Activated naive CD8-positive, alpha-beta T cell (primary cell): ENCODE measurements around the gene CANT1.

ENCODE experiments used
- H3K27ac Mint-ChIP-seq: one replicate; pipeline ENCODE4 v1.8.0; 2021; ENCODE audit warnings: mixed read lengths
- H3K27me3 Mint-ChIP-seq: one replicate; pipeline ENCODE4 v1.8.0; 2021; ENCODE audit warnings: mixed read lengths
- H3K36me3 Mint-ChIP-seq: one replicate; pipeline ENCODE4 v1.8.0; 2021; ENCODE audit warnings: mixed read lengths
- H3K4me1 Mint-ChIP-seq: one replicate; pipeline ENCODE4 v1.8.0; 2021; ENCODE audit warnings: low read depth, mixed read lengths
- H3K4me3 Mint-ChIP-seq: one replicate; pipeline ENCODE4 v1.8.0; 2021; ENCODE audit warnings: mild to moderate bottlenecking, mixed read lengths
- H3K9me3 Mint-ChIP-seq: one replicate; pipeline ENCODE4 v1.8.0; 2021; ENCODE audit warnings: low read depth, mixed read lengths

CANT1 gene

DNA sequence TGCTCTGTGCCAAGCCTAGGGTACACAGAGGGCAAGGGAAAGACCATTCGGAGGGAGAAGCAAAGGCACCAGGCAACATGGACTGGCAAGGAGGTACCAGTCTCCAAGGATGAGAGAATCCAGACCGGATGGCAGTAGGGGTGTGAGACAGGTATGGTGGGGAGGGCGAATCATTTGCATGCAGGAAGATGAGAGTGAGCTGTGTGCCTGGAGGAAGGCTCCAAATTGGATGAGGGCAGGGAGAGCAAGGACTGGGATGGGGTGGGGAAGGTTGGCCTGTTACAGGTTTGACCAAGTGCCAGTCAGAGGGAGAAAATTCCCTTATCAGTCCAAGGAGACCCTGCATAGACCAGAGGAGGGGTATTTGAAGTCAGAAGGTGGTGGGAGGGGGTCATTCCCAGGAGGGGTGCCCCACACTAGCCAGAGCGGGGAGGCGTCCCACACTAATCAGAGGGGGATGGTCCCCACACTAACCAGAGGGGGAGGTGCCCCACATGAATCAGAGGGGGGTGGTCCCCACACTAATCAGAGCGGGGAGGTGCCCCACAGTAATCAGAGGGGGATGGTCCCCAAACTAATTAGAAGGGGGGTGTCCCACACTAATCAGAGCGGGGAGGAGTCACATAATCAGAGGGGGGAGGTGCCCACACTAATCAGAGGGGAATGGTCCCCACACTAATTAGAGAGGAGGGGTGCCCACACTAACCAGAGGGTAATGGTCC, 737 bp downstream of the CANT1 start:
- H3K9me3 Mint-ChIP-seq, result no peaks in the 10 kb centered on the region
- peaks cover 43% of the 10 kb centered on the region for H3K4me1 Mint-ChIP-seq

DNA sequence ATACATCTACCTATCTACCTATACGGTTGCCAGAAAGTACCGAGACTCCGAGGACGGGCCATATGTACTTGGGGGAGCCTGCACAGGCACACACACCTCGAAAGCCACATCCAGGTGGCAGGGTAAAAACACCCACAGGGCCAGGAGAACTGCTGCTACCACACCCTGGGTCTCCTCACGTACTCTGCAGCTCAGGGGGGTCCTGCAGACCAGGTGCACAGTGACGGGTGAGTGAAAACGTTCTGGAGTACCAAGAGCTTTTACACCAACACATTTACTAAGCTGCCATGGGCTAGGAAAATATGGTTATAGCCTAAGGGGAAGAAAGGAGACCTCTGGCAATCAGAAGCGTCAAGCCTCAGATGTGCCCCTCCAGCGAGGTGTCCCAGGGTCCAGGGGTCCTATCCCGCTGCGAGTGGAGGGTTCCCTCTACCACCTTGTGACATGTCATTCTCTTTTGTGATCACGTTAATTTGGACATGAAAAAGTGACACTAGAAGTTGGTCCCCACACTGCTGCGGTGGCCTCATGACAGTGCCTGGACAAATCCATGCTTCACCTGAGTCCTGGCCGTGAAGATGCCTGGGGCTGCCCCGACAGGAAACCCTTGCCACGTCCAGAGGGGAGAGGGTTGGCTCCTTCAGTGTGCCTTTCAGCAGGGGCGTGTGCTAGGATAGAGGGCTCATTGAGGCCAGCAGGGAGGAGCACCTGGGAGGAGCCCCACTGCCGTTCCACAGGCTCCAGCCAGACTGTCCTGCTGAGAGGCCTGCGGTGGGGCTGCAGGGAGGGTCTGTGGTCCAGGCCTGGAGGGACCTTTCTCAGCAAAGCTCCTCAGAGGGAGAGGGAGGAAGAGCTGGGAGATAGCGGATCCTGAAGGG, 1.8 kb downstream of the CANT1 start:
- Mint-ChIP-seq H3K27ac (peak overlapping the region; percentile 92), H3K9me3 (no peaks in the 10 kb centered on the region), H3K36me3 (no peaks in the 10 kb centered on the region), H3K27me3 (no peaks in the 10 kb centered on the region), H3K4me1 (peaks cover 46% of the 10 kb centered on the region), H3K4me3 (peak overlapping the region; percentile 93)

More for the DNA sequence above, 737 bp downstream of the CANT1 start:
- Mint-ChIP-seq H3K4me3 (peak overlapping the region; percentile 93), H3K27me3 (no peaks in the 10 kb centered on the region), H3K27ac (peak overlapping the region; percentile 92), H3K36me3 (no peaks in the 10 kb centered on the region)

DNA sequence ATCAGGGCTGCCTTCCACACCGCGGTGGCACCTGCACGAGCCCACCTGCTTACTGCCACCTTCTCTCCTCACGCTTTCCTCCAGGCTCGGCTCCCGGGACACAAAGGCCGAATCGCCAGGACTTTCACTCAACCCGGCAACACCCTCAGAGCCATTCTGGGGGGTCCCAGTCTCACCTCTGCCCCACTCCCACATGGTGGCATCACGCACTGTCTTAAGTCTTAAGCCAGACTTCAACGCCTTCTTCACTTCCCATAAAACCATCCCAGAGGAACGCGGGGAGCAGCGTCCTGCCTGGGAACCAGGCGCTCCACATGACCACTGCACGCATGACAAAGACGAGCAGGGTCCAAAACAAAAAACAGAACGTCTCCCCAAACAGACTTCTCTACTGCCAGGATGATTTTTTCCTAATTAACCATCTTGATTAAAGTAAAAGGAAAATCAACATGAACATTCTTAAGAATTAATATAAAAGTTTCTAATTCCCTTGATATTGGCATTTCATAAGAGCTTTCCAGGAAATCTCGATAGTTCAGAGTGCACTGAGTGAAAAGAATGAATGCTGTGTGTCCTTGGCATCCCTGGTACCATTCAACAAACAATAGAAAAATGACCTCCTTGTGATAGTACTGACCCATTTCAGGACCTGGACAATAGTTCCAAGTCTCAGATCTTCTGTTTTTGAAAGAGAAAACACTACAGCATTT, 2.6 kb downstream of the CANT1 start:
- H3K4me3 Mint-ChIP-seq, result peak overlapping the region; percentile 93
- peaks cover 52% of the 10 kb centered on the region for H3K4me1 Mint-ChIP-seq
- H3K36me3 Mint-ChIP-seq, result no peaks in the 10 kb centered on the region
- H3K9me3 Mint-ChIP-seq, result no peaks in the 10 kb centered on the region
- H3K27ac Mint-ChIP-seq, result peak overlapping the region; percentile 68
- no peaks in the 10 kb centered on the region for H3K27me3 Mint-ChIP-seq

DNA sequence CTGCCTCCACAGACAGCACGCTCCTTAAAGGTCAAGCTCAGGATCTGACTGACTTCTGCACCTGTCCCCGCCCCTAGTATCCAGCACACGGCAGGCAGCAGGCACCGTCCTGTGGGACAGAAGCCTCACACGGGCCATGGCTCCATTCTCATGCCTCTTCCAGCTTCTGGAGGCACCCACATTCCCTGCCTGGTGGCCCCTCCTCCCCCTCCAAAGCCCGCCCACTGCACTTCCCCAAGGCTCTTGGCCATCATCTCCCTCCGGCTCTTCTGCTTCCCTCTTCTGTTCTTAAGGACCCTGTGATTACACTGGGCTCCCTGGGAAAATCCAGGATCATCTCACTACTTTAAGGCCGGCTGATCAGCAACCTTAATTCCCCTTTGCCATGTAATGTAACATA, 3.5 kb downstream of the CANT1 start:
- H3K36me3 Mint-ChIP-seq, result no peaks in the 10 kb centered on the region
- H3K4me1 Mint-ChIP-seq, result peaks cover 54% of the 10 kb centered on the region
- H3K27ac Mint-ChIP-seq, result peak overlapping the region; percentile 70

DNA sequence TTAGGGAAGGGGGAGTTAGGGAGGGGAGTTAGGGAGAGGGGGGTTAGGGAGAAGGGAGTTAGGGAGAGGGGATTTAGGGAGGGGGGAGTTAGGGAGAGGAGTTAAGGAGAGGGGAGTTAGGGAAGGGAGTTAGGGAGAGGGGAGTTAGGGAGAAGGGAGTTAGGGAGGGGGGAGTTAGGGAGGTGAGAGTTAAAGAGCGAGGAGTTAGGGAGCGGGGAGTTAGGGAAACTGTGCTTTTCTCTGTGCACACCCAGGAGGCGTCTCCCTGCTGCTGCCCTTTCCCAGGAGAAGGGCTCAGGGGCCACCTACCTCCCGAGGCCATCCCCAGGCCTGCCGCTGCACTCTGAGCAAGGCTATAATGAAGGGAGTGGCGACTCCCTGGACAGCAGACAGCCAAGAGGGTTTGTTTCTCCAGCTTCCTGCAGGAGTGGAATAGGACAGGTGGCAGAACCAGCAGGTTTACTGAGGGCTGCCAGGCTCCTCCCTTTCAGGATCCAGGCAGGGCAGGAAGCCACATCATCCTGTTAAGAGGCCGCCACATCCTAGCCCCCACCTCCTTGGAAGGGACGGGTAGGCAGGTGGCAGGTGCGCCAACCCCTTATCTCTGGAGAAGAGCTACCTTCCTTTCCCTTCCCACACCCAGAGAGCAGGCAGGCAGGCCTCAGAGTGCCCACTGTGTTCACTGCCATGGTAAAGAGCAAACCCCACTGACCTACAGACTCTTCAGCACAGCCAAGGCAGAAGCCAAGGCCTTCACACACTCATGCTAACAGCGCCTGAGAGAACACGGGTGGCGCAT, 4.3 kb downstream of the CANT1 start:
- Mint-ChIP-seq H3K9me3 (no peaks in the 10 kb centered on the region), H3K27me3 (no peaks in the 10 kb centered on the region), H3K27ac (no peak overlapping the region), H3K4me3 (peak overlapping the region; percentile 10), H3K36me3 (no peaks in the 10 kb centered on the region), H3K4me1 (peaks cover 48% of the 10 kb centered on the region)

More for the DNA sequence above, 3.5 kb downstream of the CANT1 start:
- Mint-ChIP-seq H3K4me3 (peak overlapping the region; percentile 56), H3K9me3 (no peaks in the 10 kb centered on the region), H3K27me3 (no peaks in the 10 kb centered on the region)

DNA sequence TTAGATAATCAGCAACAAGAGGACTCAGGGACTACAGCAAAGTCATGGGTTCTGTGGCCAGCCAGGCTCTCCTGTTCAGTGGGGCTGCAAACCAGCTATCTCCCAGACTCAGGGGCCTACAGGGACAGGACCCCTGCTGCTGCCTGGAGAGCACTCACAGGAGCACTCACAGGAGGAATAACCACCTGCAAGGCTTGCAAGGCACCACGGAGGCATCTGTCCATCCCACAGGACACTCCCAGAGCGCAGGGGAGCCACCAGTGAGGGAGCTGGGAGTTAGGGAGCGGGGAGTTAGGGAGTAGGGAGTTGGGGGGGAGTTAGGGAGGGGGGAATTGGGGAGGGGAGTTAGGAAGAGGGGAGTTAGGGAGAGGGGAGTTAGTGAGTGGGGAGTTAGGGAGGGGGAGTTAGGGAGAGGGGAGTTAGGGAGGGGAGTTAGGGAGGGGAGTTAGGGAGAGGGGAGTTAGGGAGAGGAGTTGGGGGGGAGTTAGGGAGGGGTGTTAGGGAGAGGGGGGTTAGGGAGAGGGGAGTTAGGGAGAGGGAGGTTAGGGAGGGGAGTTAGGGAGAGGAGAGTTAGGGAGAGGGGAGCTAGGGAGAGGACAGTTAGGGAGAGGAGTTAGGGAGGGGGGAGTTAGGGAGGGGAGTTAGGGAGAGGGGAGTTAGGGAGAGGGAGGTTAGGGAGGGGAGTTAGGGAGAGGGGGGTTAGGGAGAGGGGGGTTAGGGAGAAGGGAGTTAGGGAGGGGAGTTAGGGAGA, 5.7 kb downstream of the CANT1 start:
- Mint-ChIP-seq H3K27me3 (no peaks in the 10 kb centered on the region), H3K9me3 (no peaks in the 10 kb centered on the region), H3K27ac (no peak overlapping the region), H3K4me3 (no peak overlapping the region), H3K4me1 (peaks cover 46% of the 10 kb centered on the region), H3K36me3 (no peaks in the 10 kb centered on the region)

DNA sequence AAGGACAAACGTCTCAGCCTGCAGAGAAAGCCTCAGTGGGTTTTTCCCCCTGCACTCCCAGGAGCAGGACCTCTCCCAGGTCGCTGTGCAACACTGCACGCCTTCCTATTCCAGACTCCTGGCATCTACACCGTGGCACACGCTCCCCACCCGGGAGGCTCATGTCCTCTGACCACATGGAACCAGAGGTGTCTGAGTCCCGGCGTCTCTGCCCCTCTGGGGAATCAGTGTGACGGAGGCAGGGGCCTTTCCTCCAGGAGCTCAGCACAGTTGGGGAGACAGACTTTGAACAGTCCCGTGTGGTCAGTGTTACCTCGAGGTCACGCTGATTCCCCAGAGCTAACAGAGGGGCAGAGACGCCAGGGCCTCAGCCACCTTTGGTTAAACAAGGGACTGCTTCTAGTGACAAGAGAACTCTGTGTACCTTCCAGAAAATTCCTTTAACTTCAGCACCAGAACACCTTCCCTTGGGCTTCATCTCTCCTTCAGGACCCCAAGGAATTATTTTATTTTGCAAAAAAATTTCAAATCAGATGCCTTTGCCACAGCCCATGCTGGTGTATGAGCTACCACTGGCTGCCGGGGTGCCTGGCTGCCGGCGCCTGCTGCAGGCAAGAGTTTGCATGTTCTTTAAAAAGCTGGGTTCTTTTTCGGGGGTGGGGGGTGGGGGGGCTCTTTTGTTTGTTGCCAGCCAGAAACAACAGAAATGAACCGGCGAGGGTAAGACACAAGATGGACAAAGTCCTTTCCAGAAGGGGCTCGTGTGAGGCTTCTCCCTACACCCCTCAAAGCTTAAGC, 6.6 kb downstream of the CANT1 start:
- no peak overlapping the region for H3K27ac Mint-ChIP-seq
- peaks cover 37% of the 10 kb centered on the region for H3K4me1 Mint-ChIP-seq
- no peaks in the 10 kb centered on the region for H3K27me3 Mint-ChIP-seq
- no peaks in the 10 kb centered on the region for H3K9me3 Mint-ChIP-seq
- no peaks in the 10 kb centered on the region for H3K36me3 Mint-ChIP-seq
- H3K4me3 Mint-ChIP-seq, result no peak overlapping the region

DNA sequence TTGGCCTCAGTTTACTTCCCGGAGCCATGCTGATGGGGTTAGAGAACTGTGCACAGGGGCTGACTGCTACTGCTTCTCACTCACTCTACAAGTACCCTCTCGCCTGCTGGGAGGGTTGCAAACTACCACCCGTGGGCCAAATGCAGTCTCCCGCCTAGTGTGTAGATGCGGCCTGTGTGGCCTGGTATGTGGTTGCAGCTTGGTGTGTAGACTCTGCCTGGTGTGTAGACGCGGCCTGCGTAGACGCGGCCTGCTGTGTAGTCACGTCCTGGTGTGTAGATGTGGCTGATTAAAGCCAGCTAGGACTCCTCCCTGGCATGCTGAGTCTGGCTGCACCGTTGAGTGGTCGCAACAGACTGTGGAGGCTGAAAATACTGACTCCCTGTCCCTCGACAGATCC, 7.3 kb downstream of the CANT1 start:
- H3K4me3 Mint-ChIP-seq, result no peak overlapping the region
- no peaks in the 10 kb centered on the region for H3K27me3 Mint-ChIP-seq
- no peaks in the 10 kb centered on the region for H3K36me3 Mint-ChIP-seq
- no peaks in the 10 kb centered on the region for H3K9me3 Mint-ChIP-seq
- H3K27ac Mint-ChIP-seq, result peak overlapping the region; percentile 34
- peaks cover 30% of the 10 kb centered on the region for H3K4me1 Mint-ChIP-seq

DNA sequence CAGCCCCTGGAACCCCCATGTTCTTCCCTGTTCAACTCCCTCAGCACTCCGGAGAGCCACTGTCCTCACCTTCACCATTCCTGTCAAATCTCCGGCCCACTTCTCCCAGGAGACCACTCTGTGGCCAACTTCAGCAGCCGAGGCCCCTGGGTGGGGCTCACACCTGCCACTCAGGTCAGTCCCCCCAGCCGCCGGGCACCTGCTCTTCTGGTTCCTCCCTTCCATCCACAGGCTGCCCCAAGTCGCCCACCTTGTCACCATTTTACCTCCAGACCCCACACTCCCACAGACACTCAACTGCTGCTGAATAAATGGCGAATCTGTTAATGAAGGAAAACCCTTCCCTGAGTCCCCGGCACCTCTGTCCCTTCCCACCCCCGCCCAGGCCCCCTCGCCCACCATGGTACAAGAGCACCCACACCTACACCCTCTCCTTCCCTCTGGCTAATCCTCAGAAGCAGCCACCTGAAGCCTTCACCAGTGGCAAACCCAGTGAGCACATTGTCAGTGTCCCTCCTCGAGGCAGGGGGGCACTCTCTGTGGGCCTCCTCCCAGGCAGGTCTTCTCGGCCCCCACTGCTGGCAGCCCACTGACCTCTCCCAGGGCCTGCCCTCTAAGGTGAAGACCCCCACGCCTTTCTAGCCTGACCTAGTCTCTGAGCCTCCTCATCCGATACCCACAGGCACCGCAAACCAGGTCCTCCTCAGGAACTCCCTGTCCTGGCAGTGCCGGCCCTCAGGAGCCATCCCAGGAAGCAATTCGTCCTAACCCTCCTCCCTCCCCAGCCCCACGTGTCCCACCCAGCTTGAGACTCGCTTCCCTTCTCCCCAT, 8.2 kb downstream of the CANT1 start:
- H3K36me3 Mint-ChIP-seq, result no peaks in the 10 kb centered on the region
- peak overlapping the region; percentile 19 for H3K27ac Mint-ChIP-seq
- H3K4me1 Mint-ChIP-seq, result peaks cover 21% of the 10 kb centered on the region
- no peaks in the 10 kb centered on the region for H3K9me3 Mint-ChIP-seq
- H3K4me3 Mint-ChIP-seq, result no peak overlapping the region
- H3K27me3 Mint-ChIP-seq, result no peaks in the 10 kb centered on the region

DNA sequence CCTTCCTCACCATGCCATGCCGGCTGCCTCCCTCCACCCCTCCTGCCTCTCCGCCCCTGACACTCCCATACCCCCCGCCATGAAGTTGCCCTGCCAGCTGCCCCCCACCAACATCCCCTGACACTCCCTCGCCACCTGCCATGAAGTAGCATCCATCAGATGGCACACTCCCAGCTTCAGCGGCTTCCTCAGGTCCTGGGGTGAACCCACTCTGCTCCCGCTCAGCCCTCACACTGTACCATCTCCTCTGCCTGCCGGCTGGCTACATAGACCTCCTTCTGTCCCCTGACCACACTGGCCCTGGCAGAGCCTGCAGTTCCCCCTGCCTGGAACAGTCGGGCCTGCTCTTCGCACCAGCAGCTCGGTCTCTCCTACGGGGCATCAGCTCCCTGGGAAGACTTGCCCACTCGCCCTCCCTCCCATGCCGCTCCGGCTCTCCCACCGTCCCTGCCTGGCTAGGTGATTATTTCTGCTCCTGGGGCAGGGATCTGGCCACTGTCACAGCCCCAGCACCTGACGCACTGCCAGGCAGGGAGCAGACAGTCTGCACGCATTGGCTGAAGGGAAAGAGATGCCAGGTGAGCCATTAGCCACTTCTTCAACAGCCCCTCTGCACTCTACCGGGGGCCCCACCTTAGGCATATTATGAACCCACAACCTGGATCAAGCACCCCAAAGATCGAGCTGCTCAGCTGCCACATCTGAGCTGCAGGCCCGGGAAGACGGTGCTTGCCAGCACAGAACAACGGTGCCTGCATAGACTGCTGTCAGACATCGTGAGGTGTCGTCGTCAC, 9.0 kb downstream of the CANT1 start:
- no peaks in the 10 kb centered on the region for H3K27me3 Mint-ChIP-seq
- peaks cover 13% of the 10 kb centered on the region for H3K4me1 Mint-ChIP-seq
- H3K36me3 Mint-ChIP-seq, result no peaks in the 10 kb centered on the region
- no peaks in the 10 kb centered on the region for H3K9me3 Mint-ChIP-seq
- H3K27ac Mint-ChIP-seq, result peak overlapping the region; percentile 58
- H3K4me3 Mint-ChIP-seq, result no peak overlapping the region

DNA sequence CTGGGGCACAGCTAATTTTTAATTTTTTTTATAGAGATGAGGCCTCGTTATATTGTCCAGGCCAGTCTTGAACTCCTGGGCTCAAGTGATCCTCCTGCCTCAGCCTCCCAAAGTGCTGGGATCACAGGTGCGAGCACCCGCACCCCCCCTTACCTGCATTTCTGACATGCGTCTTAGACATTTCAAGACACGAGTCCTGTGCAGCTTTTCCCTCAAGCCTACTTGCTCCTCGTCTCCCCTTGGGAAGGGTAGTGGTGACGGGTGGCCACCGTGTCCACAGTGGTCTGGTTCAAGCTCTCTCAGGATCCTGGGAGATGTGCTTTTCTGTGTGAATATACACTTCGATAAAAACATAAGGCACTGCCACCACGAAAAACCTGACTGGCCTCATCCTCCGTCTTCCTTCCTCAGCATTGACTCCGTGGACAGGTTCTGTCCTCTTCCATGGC, 9.6 kb downstream of the CANT1 start:
- Mint-ChIP-seq H3K4me3 (no peak overlapping the region), H3K36me3 (no peaks in the 10 kb centered on the region), H3K4me1 (peaks cover 11% of the 10 kb centered on the region), H3K9me3 (no peaks in the 10 kb centered on the region), H3K27me3 (no peaks in the 10 kb centered on the region), H3K27ac (no peak overlapping the region)
